HepG2 (cell line): ENCODE results near the gene PLCL2.

Experiments
- BHLHE40 ChIP-seq: IDR thresholded peaks from 2 replicates; pipeline ENCODE4 v1.6.1; 2011; ENCODE audit warnings: low read length, improper control_type of control experiment
- CTCF ChIP-seq: sonication (generic); formaldehyde crosslinking; IDR thresholded peaks from 2 replicates; pipeline ENCODE4 v1.5.0; 2020; ENCODE audit warnings: mild to moderate bottlenecking, missing genetic modification reagents, moderate library complexity
- HNRNPH1 ChIP-seq: fragments of 200-400 bp; formaldehyde crosslinking; optimal IDR thresholded peaks from 2 replicates; pipeline ENCODE3; 2017; ENCODE audit warnings: mild to moderate bottlenecking, low read depth, low read length
- NFIC ChIP-seq: IDR thresholded peaks from 2 replicates; pipeline ENCODE4 v1.6.1; 2012; ENCODE audit warnings: mild to moderate bottlenecking, low read length, inconsistent platforms
- SCMH1 ChIP-seq: sonication (generic); formaldehyde crosslinking; IDR thresholded peaks from 2 replicates; pipeline ENCODE4 v1.9.0; 2021; ENCODE audit warnings: missing genetic modification reagents, mild to moderate bottlenecking, borderline replicate concordance
- TAF1 ChIP-seq: sonication (generic); formaldehyde crosslinking; IDR thresholded peaks from 2 replicates; pipeline ENCODE4 v1.4.0; 2020; ENCODE audit warnings: missing genetic modification reagents
- ZNF143 ChIP-seq: sonication (generic); formaldehyde crosslinking; IDR thresholded peaks from 2 replicates; pipeline ENCODE4 v1.4.0; 2020; ENCODE audit warnings: missing genetic modification reagents
- ZNF460 ChIP-seq: sonication (generic); formaldehyde crosslinking; IDR thresholded peaks from 2 replicates; pipeline ENCODE4 v1.5.1; 2020; ENCODE audit warnings: missing genetic modification reagents, mild to moderate bottlenecking, borderline replicate concordance

DNA sequence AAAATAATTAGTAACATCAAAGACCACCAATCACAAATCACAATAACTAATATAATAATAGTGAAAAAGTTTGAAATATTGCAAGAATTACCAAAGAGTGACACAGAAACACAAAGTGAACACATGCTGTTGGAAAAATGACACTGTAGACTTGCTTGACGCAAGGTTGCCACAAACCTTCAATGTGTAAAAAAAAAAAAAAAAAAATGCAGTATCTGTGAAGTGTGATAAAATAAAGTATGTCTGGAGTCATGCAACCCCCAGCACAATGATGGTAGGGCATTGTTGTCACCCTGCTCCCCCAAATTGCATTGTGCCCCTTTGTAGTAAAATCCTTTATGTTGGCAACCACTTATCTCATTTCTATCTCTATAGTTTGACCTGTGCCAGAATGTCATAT is 190.6 kb downstream of the PLCL2 start:
- no peak for TF ChIP-seq BHLHE40
- TF ChIP-seq HNRNPH1: no peak
- TF ChIP-seq ZNF143 (CRISPR knock-in tag): no peak
- no peak for TF ChIP-seq TAF1 (CRISPR knock-in tag)
- no peak for TF ChIP-seq CTCF (CRISPR knock-in tag)
- TF ChIP-seq NFIC: no peak
- no peak for TF ChIP-seq ZNF460
- no peak for TF ChIP-seq SCMH1 (CRISPR knock-in tag)
